T-helper 2 cell treated with Interferon-gamma antibody and Interleukin-4, amounts not matched to agents 5 μg/mL and 100 μg/mL, for 36 hours (primary cell): ENCODE measurements around the gene HNRNPCL1.
"Not testable (repeated sequence)": the region's sequence is repeated elsewhere in the genome, so short reads cannot be mapped to it uniquely, and the experiment has no call there.

ENCODE experiments used
- DNase-seq: peaks from one replicate; pipeline ENCODE4 v3.0.0; 2021; ENCODE audit warnings: low spot score
- H3K27ac Mint-ChIP-seq: one replicate; pipeline ENCODE4 v1.8.0; 2021; ENCODE audit warnings: mild to moderate bottlenecking, mixed read lengths
- H3K27me3 Mint-ChIP-seq: one replicate; pipeline ENCODE4 v1.8.0; 2021; ENCODE audit warnings: low read depth, mixed read lengths
- H3K36me3 Mint-ChIP-seq: one replicate; pipeline ENCODE4 v1.8.0; 2021; ENCODE audit warnings: low read depth, mixed read lengths
- H3K4me1 Mint-ChIP-seq: one replicate; pipeline ENCODE4 v1.8.0; 2021; ENCODE audit warnings: low read depth, mixed read lengths
- H3K4me3 Mint-ChIP-seq: one replicate; pipeline ENCODE4 v1.8.0; 2022; ENCODE audit warnings: mild to moderate bottlenecking, moderate library complexity, mixed read lengths
- H3K9me3 Mint-ChIP-seq: one replicate; pipeline ENCODE4 v1.8.0; 2021; ENCODE audit warnings: mixed read lengths

HNRNPCL1 gene

GRCh38 chr1:12848620-12849019 lies at the start of gene HNRNPCL1:
Gene HNRNPCL1 (minus strand): TSS chr1:12848720. CDS start chr1:12848289, 431 bp downstream.
- not testable (repeated sequence) for H3K27ac Mint-ChIP-seq

GRCh38 chr1:12898170-12898569 lies 49.6 kb upstream of the HNRNPCL1 start, which contains the start of gene PRAMEF10:
Gene PRAMEF10 (minus strand): TSS chr1:12898270. CDS start chr1:12895847, 2,423 bp downstream.
- not testable (repeated sequence) for H3K9me3 Mint-ChIP-seq

More at GRCh38 chr1:12848620-12849019, at the start of gene HNRNPCL1:
- not testable (repeated sequence) for H3K4me3 Mint-ChIP-seq, H3K4me1 Mint-ChIP-seq, H3K9me3 Mint-ChIP-seq, DNase-seq, H3K27me3 Mint-ChIP-seq, H3K36me3 Mint-ChIP-seq

GRCh38 chr1:12886101-12886500 lies 37.6 kb upstream of the HNRNPCL1 start, which contains the start of gene PRAMEF4:
Gene PRAMEF4 (minus strand): TSS chr1:12886201. CDS start chr1:12883394, 2,807 bp downstream.
- not testable (repeated sequence) for H3K9me3 Mint-ChIP-seq

More at GRCh38 chr1:12898170-12898569, 49.6 kb upstream of the HNRNPCL1 start, which contains the start of gene PRAMEF10:
- not testable (repeated sequence) for H3K27me3 Mint-ChIP-seq, H3K4me3 Mint-ChIP-seq, DNase-seq, H3K36me3 Mint-ChIP-seq, H3K4me1 Mint-ChIP-seq, H3K27ac Mint-ChIP-seq

DNA sequence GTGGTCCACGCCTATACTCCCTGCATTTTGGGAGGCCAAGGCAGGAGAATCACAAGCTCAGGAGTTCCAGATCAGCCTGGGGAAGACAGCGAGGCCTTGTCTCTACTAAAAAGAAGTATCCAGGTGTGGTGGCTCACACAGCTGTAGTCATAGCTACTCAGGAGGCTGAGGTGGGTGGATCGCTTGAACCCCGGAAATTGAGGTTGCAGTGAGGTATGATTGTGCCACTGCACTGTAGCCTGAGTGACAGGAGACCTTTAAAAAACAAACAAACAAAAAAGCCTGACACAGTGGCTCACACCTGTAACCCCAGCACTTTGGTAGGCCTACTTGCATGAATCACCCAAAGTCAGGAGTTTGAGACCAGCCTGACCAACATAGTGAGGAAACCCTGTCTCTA lies 29.9 kb upstream of the HNRNPCL1 start:
- H3K27me3 Mint-ChIP-seq, DNase-seq, H3K27ac Mint-ChIP-seq, H3K4me3 Mint-ChIP-seq, H3K9me3 Mint-ChIP-seq, H3K4me1 Mint-ChIP-seq, H3K36me3 Mint-ChIP-seq: not testable (repeated sequence)

More at GRCh38 chr1:12886101-12886500, 37.6 kb upstream of the HNRNPCL1 start, which contains the start of gene PRAMEF4:
- H3K27me3 Mint-ChIP-seq, DNase-seq, H3K27ac Mint-ChIP-seq, H3K4me1 Mint-ChIP-seq, H3K36me3 Mint-ChIP-seq, H3K4me3 Mint-ChIP-seq: not testable (repeated sequence)

- not testable (repeated sequence) for H3K9me3 Mint-ChIP-seq, H3K27me3 Mint-ChIP-seq, H3K36me3 Mint-ChIP-seq, DNase-seq, H3K27ac Mint-ChIP-seq, H3K4me3 Mint-ChIP-seq, H3K4me1 Mint-ChIP-seq
Measured at GRCh38 chr1:12863131-12863880, 14.8 kb upstream of the HNRNPCL1 start.

DNA sequence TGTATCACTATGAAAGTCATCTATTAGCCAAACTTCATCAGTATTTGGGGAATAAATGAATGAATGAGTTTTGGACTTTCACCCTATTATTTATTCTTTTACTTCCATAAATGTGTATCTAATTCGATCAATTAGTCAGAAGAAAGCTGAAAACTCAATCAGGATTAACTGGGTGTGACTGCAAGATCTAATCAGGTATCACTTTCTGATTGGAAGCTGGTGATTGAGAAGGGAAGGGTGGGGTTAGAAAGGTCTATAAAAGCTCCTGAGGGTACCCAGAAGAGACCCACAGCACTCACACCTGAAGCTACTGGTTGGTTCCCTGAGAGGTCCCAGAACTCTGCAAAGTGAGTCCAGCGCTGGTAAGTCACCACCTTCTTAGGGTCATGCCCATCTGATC lies 8.3 kb upstream of the HNRNPCL1 start, which contains the start of gene PRAMEF2:
Gene PRAMEF2 (plus strand): TSS at position 301 of the 400 bp plus-strand sequence. CDS start 1,924 bp downstream, outside the sequence.
- not testable (repeated sequence) for H3K9me3 Mint-ChIP-seq, H3K27me3 Mint-ChIP-seq, DNase-seq, H3K27ac Mint-ChIP-seq, H3K4me3 Mint-ChIP-seq, H3K4me1 Mint-ChIP-seq, H3K36me3 Mint-ChIP-seq

DNA sequence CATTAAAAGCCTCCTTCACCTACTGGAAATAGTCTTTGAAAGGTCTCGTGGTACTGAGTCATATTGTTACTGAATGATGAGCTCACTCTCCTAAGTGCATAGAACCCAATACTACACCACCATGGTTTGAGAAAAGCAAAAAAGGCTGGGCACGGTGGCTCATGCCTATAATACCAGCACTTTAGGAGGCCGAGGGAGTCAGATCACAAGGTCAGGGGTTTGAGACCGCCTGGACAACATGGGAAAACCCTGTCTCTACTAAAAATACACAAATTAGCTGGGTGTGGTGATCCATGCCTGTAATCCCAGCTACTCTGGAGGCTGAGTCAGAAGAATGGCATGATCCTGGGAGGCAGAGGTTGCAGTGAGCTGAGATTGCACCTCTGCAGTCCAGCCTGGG lies 3.3 kb upstream of the HNRNPCL1 start:
- no peak for DNase-seq
- peaks cover 4% of the 10 kb centered on the region for H3K9me3 Mint-ChIP-seq
- H3K4me3 Mint-ChIP-seq = no peak overlapping the region
- no peaks in the 10 kb centered on the region for H3K4me1 Mint-ChIP-seq
- H3K36me3 Mint-ChIP-seq = no peaks in the 10 kb centered on the region
- H3K27me3 Mint-ChIP-seq = no peaks in the 10 kb centered on the region
- H3K27ac Mint-ChIP-seq = no peak overlapping the region

DNA sequence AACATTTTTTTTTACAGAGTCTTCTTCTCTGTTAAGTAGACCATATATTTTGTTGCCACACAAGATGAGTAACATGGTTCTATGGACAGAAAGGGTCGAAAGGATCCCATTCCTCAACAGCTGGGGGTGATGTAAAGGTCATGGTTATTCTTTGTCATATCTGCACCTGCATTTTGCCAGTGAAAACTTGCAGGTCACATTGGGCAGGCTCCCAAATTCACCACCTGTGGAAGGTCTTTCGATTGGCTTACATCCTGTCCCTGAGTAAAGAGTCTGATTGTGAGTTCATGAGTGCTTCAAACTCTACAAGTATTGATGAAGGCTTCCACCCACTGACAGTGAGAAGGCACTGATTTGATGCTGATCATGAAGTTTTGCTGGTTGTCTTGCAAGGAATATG lies 15.3 kb downstream of the HNRNPCL1 start:
- not testable (repeated sequence) for DNase-seq, H3K27me3 Mint-ChIP-seq, H3K36me3 Mint-ChIP-seq, H3K4me3 Mint-ChIP-seq, H3K27ac Mint-ChIP-seq, H3K4me1 Mint-ChIP-seq, H3K9me3 Mint-ChIP-seq

GRCh38 chr1:12831310-12831709 lies 17.2 kb downstream of the HNRNPCL1 start, which contains the start of gene PRAMEF11:
Gene PRAMEF11 (minus strand): TSS chr1:12831410. CDS start chr1:12828789, 2,621 bp downstream.
- not testable (repeated sequence) for H3K27ac Mint-ChIP-seq, H3K27me3 Mint-ChIP-seq, DNase-seq, H3K4me3 Mint-ChIP-seq, H3K9me3 Mint-ChIP-seq, H3K36me3 Mint-ChIP-seq, H3K4me1 Mint-ChIP-seq

DNA sequence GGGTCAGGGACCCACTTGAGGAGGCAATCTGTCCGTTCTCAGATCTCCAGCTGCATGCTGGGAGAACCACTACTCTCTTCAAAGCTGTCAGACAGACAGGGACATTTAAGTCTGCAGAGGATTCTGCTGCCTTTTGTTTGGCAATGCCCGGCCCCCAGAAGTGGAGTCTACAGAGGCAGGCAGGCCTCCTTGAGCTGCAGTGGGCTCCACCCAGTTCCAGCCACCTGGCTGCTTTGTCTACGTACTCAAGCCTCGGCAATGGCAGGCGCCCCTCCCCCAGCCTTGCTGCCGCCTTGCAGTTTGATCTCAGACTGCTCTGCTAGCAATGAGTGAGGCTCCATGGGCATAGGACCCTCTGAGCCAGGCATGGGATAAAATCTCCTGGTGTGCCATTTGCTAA lies 29.5 kb downstream of the HNRNPCL1 start:
- H3K9me3 Mint-ChIP-seq, H3K27me3 Mint-ChIP-seq: not testable (repeated sequence)

GRCh38 chr1:12811409-12811784 lies 37.1 kb downstream of the HNRNPCL1 start:
- Mint-ChIP-seq H3K27ac (no peak overlapping the region), H3K9me3 (no peaks in the 10 kb centered on the region), H3K4me1 (no peaks in the 10 kb centered on the region), H3K36me3 (no peaks in the 10 kb centered on the region), H3K4me3 (no peak overlapping the region), H3K27me3 (peaks cover 2% of the 10 kb centered on the region)
- DNase-seq = no peak

More for the DNA sequence above, 29.5 kb downstream of the HNRNPCL1 start:
- not testable (repeated sequence) for H3K4me1 Mint-ChIP-seq, DNase-seq, H3K27ac Mint-ChIP-seq, H3K4me3 Mint-ChIP-seq, H3K36me3 Mint-ChIP-seq

GRCh38 chr1:12810691-12811408 lies 37.7 kb downstream of the HNRNPCL1 start:
- Mint-ChIP-seq H3K36me3 (no peaks in the 10 kb centered on the region), H3K4me3 (no peak overlapping the region), H3K9me3 (no peaks in the 10 kb centered on the region), H3K27me3 (peaks cover 2% of the 10 kb centered on the region), H3K4me1 (no peaks in the 10 kb centered on the region), H3K27ac (no peak overlapping the region)
- no peak for DNase-seq

- Mint-ChIP-seq H3K9me3 (no peaks in the 10 kb centered on the region), H3K4me3 (no peak overlapping the region), H3K27ac (no peak overlapping the region), H3K36me3 (no peaks in the 10 kb centered on the region), H3K27me3 (peaks cover 2% of the 10 kb centered on the region), H3K4me1 (no peaks in the 10 kb centered on the region)
- DNase-seq = no peak
Measured at GRCh38 chr1:12809933-12810332, 38.6 kb downstream of the HNRNPCL1 start.

- H3K9me3 Mint-ChIP-seq = no peaks in the 10 kb centered on the region
- H3K36me3 Mint-ChIP-seq = no peaks in the 10 kb centered on the region
- no peak overlapping the region for H3K27ac Mint-ChIP-seq
- no peak overlapping the region for H3K4me3 Mint-ChIP-seq
- H3K4me1 Mint-ChIP-seq = no peaks in the 10 kb centered on the region
- DNase-seq = no peak
- H3K27me3 Mint-ChIP-seq = no peaks in the 10 kb centered on the region
Measured at GRCh38 chr1:12799730-12800129, 48.8 kb downstream of the HNRNPCL1 start.
